HL-60 (cell line): ENCODE results near the gene FAM83C.

Experiments
- DNase-seq, 2 experiments: peaks; one replicate each; pipeline ENCODE4 v3.0.0-alpha.2; 2010 to 2020; ENCODE audit warnings: low read depth in 1 of 2, low spot score in 1 of 2
- H3K27ac ChIP-seq: fragments of 250-450 bp; sonication (Bioruptor Pico); replicated peaks from 2 replicates; pipeline ENCODE4 v1.5.1; 2020; ENCODE audit warnings: mild to moderate bottlenecking, moderate library complexity
- H3K27me3 ChIP-seq: fragments of 250-450 bp; sonication (Bioruptor Pico); 2 replicates; pipeline ENCODE4 v1.5.1; 2021; ENCODE audit warnings: mild to moderate bottlenecking, moderate library complexity; ENCODE audit not compliant: insufficient read depth, poor library complexity, severe bottlenecking
- H3K4me3 ChIP-seq: replicated peaks from 2 replicates; pipeline ENCODE4 v1.5.1; 2011; ENCODE audit warnings: mild to moderate bottlenecking, control low read depth, low read length; ENCODE audit not compliant: insufficient read depth
- GABPA ChIP-seq: IDR thresholded peaks from 2 replicates; pipeline ENCODE4 v1.6.1; 2012; ENCODE audit warnings: low read depth
- POLR2AphosphoS5 ChIP-seq: IDR thresholded peaks from 2 replicates; pipeline ENCODE4 v1.6.1; 2012; ENCODE audit warnings: low read depth
- REST ChIP-seq: IDR thresholded peaks from 2 replicates; pipeline ENCODE4 v1.6.1; 2012; ENCODE audit warnings: low read depth; ENCODE audit not compliant: insufficient replicate concordance
- SPI1 ChIP-seq: IDR thresholded peaks from 2 replicates; pipeline ENCODE4 v1.6.1; 2012; ENCODE audit warnings: low read depth, mild to moderate bottlenecking, borderline replicate concordance
- TF ChIP-seq, protein P1 (sequence below): IDR thresholded peaks from one replicate; pipeline ENCODE4 v1.5.1; 2011; ENCODE audit warnings: low read length, control low read depth, inconsistent platforms; ENCODE audit not compliant: insufficient read depth

Gene FAM83C

DNA sequence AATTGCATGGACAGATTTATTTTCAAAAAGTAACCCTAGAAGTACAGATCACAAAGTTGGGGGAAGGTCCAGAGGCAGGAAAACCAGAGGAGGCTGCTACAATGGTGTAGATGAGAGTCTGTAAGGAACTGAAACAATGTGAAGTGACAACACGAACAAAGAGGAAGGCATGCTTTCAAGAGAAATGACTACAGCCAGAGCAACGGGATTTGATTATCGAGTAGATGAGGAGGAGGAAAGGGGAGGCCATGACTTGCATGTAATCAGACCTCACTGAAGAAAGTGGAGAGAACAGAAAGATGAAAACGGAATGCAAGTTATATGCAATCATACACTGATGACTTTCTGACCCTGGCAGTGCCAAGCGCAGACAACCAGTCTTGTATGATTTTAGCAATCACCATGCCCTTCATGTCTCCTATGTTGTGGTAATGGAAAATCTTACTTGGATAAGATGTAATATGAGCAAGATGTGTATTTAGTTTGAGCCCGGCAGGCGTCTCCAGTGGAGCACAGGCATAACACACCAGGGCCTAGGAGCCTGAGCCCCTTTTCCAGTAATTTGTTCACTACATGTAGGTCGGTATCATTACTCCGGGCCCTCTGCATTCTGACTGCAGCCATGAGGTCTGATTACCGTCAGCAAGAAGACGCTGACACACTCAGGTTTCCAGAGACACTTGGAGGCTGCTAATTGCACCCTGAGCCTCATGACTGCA lies 34.0 kb upstream of the FAM83C start:
- DNase-seq = no peak
- no peak for TF ChIP-seq GABPA
- no peak for TF ChIP-seq REST
- TF ChIP-seq, protein P1, sequence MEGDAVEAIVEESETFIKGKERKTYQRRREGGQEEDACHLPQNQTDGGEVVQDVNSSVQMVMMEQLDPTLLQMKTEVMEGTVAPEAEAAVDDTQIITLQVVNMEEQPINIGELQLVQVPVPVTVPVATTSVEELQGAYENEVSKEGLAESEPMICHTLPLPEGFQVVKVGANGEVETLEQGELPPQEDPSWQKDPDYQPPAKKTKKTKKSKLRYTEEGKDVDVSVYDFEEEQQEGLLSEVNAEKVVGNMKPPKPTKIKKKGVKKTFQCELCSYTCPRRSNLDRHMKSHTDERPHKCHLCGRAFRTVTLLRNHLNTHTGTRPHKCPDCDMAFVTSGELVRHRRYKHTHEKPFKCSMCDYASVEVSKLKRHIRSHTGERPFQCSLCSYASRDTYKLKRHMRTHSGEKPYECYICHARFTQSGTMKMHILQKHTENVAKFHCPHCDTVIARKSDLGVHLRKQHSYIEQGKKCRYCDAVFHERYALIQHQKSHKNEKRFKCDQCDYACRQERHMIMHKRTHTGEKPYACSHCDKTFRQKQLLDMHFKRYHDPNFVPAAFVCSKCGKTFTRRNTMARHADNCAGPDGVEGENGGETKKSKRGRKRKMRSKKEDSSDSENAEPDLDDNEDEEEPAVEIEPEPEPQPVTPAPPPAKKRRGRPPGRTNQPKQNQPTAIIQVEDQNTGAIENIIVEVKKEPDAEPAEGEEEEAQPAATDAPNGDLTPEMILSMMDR = no peak
- no peak for TF ChIP-seq SPI1
- no peak for TF ChIP-seq POLR2AphosphoS5
- Histone ChIP-seq H3K27ac (no peak overlapping the region), H3K4me3 (no peak overlapping the region), H3K27me3 (no peaks in the 10 kb centered on the region)

- no peak for TF ChIP-seq SPI1
- TF ChIP-seq, protein P1 = no peak
- TF ChIP-seq GABPA = no peak
- TF ChIP-seq POLR2AphosphoS5 = no peak
- no peak for TF ChIP-seq REST
- DNase-seq = no peak
- no peak overlapping the region for H3K4me3 ChIP-seq
- no peak overlapping the region for H3K27ac ChIP-seq
- H3K27me3 ChIP-seq = no peaks in the 10 kb centered on the region
Measured at GRCh38 chr20:35325401-35325800, 33.2 kb upstream of the FAM83C start.

GRCh38 chr20:35320396-35321126 lies 28.3 kb upstream of the FAM83C start:
- no peak overlapping the region for H3K4me3 ChIP-seq
- TF ChIP-seq GABPA (no peak), REST (no peak), SPI1 (no peak), POLR2AphosphoS5 (no peak)
- TF ChIP-seq, protein P1 = no peak
- DNase-seq = no peak
- H3K27me3 ChIP-seq = no peaks in the 10 kb centered on the region
- no peak overlapping the region for H3K27ac ChIP-seq
